Natural killer cell (primary cell): ENCODE measurements around the gene ENGASE. TPM values are rescaled to one million over a fixed set of nuclear protein-coding genes. Genes with fewer than 3 reads are reported as not detected.

Source experiments
- ATAC-seq, 3 donors: fragments of 150-1000 bp in 2 of 3; fragments of 200-7000 bp in 1 of 3; cut with Tn5 transposase; 1 replicate in 1 of 3; 2 replicates in 2 of 3; pipeline ENCODE4 v1.10.0; 2021; ENCODE audit warnings: mild to moderate bottlenecking in 2 of 3, moderate library complexity in 2 of 3
- DNase-seq, 2 donors: peaks; one replicate each; pipeline versions ENCODE4 v3.0.0 to v3.0.0-alpha.2; 2013 to 2021; ENCODE audit warnings: mixed read lengths in 1 of 2
- H3K27ac ChIP-seq: one replicate; pipeline ENCODE4 v1.5.1; 2013; ENCODE audit warnings: mild to moderate bottlenecking, low read length
- H3K27me3 ChIP-seq: one replicate; pipeline ENCODE4 v1.6.1; 2013; ENCODE audit warnings: low read length; ENCODE audit not compliant: control insufficient read depth, insufficient read depth
- H3K36me3 ChIP-seq: one replicate; pipeline ENCODE4 v1.6.1; 2013; ENCODE audit warnings: low read length; ENCODE audit not compliant: control insufficient read depth, insufficient read depth
- H3K4me1 ChIP-seq: one replicate; pipeline ENCODE4 v1.6.1; 2013; ENCODE audit warnings: low read length; ENCODE audit not compliant: control insufficient read depth, insufficient read depth
- H3K4me3 ChIP-seq: one replicate; pipeline ENCODE4 v1.5.1; 2013; ENCODE audit warnings: low read length
- H3K9me3 ChIP-seq: one replicate; pipeline ENCODE4 v1.6.1; 2013; ENCODE audit warnings: low read length; ENCODE audit not compliant: control insufficient read depth, insufficient read depth
- H3K27ac Mint-ChIP-seq, 2 donors: one replicate each; pipeline ENCODE4 v1.8.0; 2022; ENCODE audit warnings: mild to moderate bottlenecking in 2 of 2, mixed read lengths in 2 of 2, moderate library complexity in 1 of 2
- H3K27me3 Mint-ChIP-seq, 2 donors: one replicate each; pipeline ENCODE4 v1.8.0; 2022; ENCODE audit warnings: low read depth in 2 of 2, mixed read lengths in 2 of 2
- H3K36me3 Mint-ChIP-seq: one replicate; pipeline ENCODE4 v1.8.0; 2022; ENCODE audit warnings: mixed read lengths
- H3K4me1 Mint-ChIP-seq, 2 donors: one replicate each; pipeline ENCODE4 v1.8.0; 2022; ENCODE audit warnings: mixed read lengths in 2 of 2
- H3K4me3 Mint-ChIP-seq: one replicate; pipeline ENCODE4 v1.8.0; 2022; ENCODE audit warnings: mild to moderate bottlenecking, moderate library complexity, mixed read lengths
- H3K9me3 Mint-ChIP-seq, 2 donors: one replicate each; pipeline ENCODE4 v1.8.0; 2022; ENCODE audit warnings: mixed read lengths in 2 of 2
- CTCF ChIP-seq: fragments of 200-600 bp; IDR thresholded peaks from one replicate; pipeline ENCODE4 v1.8.0; 2022; ENCODE audit warnings: antibody characterized with exemption
- WGBS: methylation state at CpG from one replicate; pipeline ENCODE4 v1.1.7; 2013; ENCODE audit warnings: missing lambda C conversion rate; ENCODE audit not compliant: insufficient coverage; 5-methylcytosine and 5-hydroxymethylcytosine counted together
- intact Hi-C: fragments of 100-400 bp; cut with micrococcal nuclease; formaldehyde crosslinking; loops from one replicate; pipeline ENCODE4 v1.14.2; 2022
- total RNA-seq, 4 donors: library from RNA; stranded (reverse); fragments of 120-200 nt in 1 of 4; gene quantifications; one replicate each; pipeline versions ENCODE4 v1.2.3 to v1.2.4, GENCODE V29; 2013 to 2022

Gene ENGASE
- total RNA-seq, 3 donors from 2014 or later (not counting 1 experiment from before 2014, with no cell fraction given) = 56.0 to 86.4 (median 56.9) TPM

- no peaks in the 10 kb centered on the region for H3K36me3 Mint-ChIP-seq
These were observed 43.4 kb downstream of the ENGASE start for GRCh38 chr17:79117905-79118487.

GRCh38 chr17:79118924-79119323 lies 44.3 kb downstream of the ENGASE start:
- no peak overlapping the region for H3K27ac Mint-ChIP-seq
- intact Hi-C loops = no loop called here
- no peaks in the 10 kb centered on the region for H3K9me3 ChIP-seq
- H3K4me3 Mint-ChIP-seq = no peak overlapping the region
- WGBS = 87% methylated on average over 4 of the region's 4 CpGs
- H3K9me3 Mint-ChIP-seq = no peaks in the 10 kb centered on the region
- no peaks in the 10 kb centered on the region for H3K4me1 ChIP-seq
- ATAC-seq (no peak), DNase-seq (no peak)
- H3K4me3 ChIP-seq = no peak overlapping the region
- H3K36me3 Mint-ChIP-seq = no peaks in the 10 kb centered on the region
- H3K36me3 ChIP-seq = no peaks in the 10 kb centered on the region
- H3K27ac ChIP-seq = no peak overlapping the region
- H3K4me1 Mint-ChIP-seq = no peaks in the 10 kb centered on the region
- H3K27me3 ChIP-seq = no peaks in the 10 kb centered on the region
- H3K27me3 Mint-ChIP-seq = no peaks in the 10 kb centered on the region
- TF ChIP-seq CTCF = no peak

More at GRCh38 chr17:79117905-79118487, 43.4 kb downstream of the ENGASE start:
- no peaks in the 10 kb centered on the region for H3K4me1 ChIP-seq
- DNase-seq (no peak), ATAC-seq (no peak)
- no peaks in the 10 kb centered on the region for H3K9me3 ChIP-seq
- Mint-ChIP-seq H3K27me3 (no peaks in the 10 kb centered on the region), H3K9me3 (no peaks in the 10 kb centered on the region), H3K27ac (no peak overlapping the region), H3K4me1 (no peaks in the 10 kb centered on the region), H3K4me3 (no peak overlapping the region)
- intact Hi-C loops = no loop called here
- no peaks in the 10 kb centered on the region for H3K27me3 ChIP-seq
- H3K36me3 ChIP-seq = no peaks in the 10 kb centered on the region
- no peak for TF ChIP-seq CTCF
- H3K4me3 ChIP-seq = no peak overlapping the region
- H3K27ac ChIP-seq = no peak overlapping the region
- WGBS = 84% methylated on average over 21 of the region's 21 CpGs

GRCh38 chr17:79120259-79120658 lies 45.6 kb downstream of the ENGASE start:
- DNase-seq (no peak), ATAC-seq (no peak)
- H3K36me3 Mint-ChIP-seq = no peaks in the 10 kb centered on the region
- no peak overlapping the region for H3K4me3 Mint-ChIP-seq
- Histone ChIP-seq H3K4me1 (no peaks in the 10 kb centered on the region), H3K36me3 (no peaks in the 10 kb centered on the region), H3K27me3 (no peaks in the 10 kb centered on the region), H3K27ac (no peak overlapping the region), H3K9me3 (no peaks in the 10 kb centered on the region), H3K4me3 (no peak overlapping the region)
- no peaks in the 10 kb centered on the region for H3K9me3 Mint-ChIP-seq
- TF ChIP-seq CTCF = no peak
- WGBS = 78% methylated on average over 5 of the region's 5 CpGs
- no peak overlapping the region for H3K27ac Mint-ChIP-seq
- no peaks in the 10 kb centered on the region for H3K27me3 Mint-ChIP-seq
- intact Hi-C loops = no loop called here
- no peaks in the 10 kb centered on the region for H3K4me1 Mint-ChIP-seq

- no peaks in the 10 kb centered on the region for H3K9me3 Mint-ChIP-seq
- no peak for TF ChIP-seq CTCF
These were observed 49.4 kb downstream of the ENGASE start for GRCh38 chr17:79123988-79124387.

More at GRCh38 chr17:79123988-79124387, 49.4 kb downstream of the ENGASE start:
- Mint-ChIP-seq H3K4me1 (no peaks in the 10 kb centered on the region), H3K27me3 (no peaks in the 10 kb centered on the region), H3K36me3 (no peaks in the 10 kb centered on the region), H3K27ac (no peak overlapping the region), H3K4me3 (no peak overlapping the region)
- Histone ChIP-seq H3K36me3 (no peaks in the 10 kb centered on the region), H3K27me3 (no peaks in the 10 kb centered on the region), H3K9me3 (no peaks in the 10 kb centered on the region), H3K4me3 (no peak overlapping the region), H3K4me1 (no peaks in the 10 kb centered on the region), H3K27ac (no peak overlapping the region)
- 100% methylated on average over 8 of the region's 8 CpGs for WGBS
- no peak for DNase-seq
- intact Hi-C loops = no loop called here
- no peak for ATAC-seq
